Stimulated activated effector memory CD8-positive, alpha-beta T cell treated with anti-CD3 and anti-CD28 coated beads, Interleukin-12 subunit alpha, Interleukin-12 subunit beta, amount 100 ng/mL, for 72 hours (primary cell): ENCODE results near the gene IPPK.
"Not testable (repeated sequence)": the region's sequence is repeated elsewhere in the genome, so short reads cannot be mapped to it uniquely, and the experiment has no call there.

Source experiments
- ATAC-seq: fragments of 150-1000 bp; cut with Tn5 transposase; 2 replicates; pipeline ENCODE4 v1.10.0; 2021
- DNase-seq, 2 donors: peaks; one replicate each; pipeline ENCODE4 v3.0.0; 2021 to 2022; ENCODE audit warnings: low spot score in 2 of 2
- H3K27ac Mint-ChIP-seq: one replicate; pipeline ENCODE4 v1.8.0; 2022; ENCODE audit warnings: mild to moderate bottlenecking, mixed read lengths
- H3K36me3 Mint-ChIP-seq: one replicate; pipeline ENCODE4 v1.8.0; 2022; ENCODE audit warnings: mild to moderate bottlenecking, mixed read lengths
- H3K4me1 Mint-ChIP-seq: one replicate; pipeline ENCODE4 v1.8.0; 2022; ENCODE audit warnings: mixed read lengths
- H3K4me3 Mint-ChIP-seq: one replicate; pipeline ENCODE4 v1.8.0; 2022; ENCODE audit warnings: mild to moderate bottlenecking, mixed read lengths
- H3K9me3 Mint-ChIP-seq: one replicate; pipeline ENCODE4 v1.8.0; 2022; ENCODE audit warnings: mixed read lengths

The IPPK gene

DNA sequence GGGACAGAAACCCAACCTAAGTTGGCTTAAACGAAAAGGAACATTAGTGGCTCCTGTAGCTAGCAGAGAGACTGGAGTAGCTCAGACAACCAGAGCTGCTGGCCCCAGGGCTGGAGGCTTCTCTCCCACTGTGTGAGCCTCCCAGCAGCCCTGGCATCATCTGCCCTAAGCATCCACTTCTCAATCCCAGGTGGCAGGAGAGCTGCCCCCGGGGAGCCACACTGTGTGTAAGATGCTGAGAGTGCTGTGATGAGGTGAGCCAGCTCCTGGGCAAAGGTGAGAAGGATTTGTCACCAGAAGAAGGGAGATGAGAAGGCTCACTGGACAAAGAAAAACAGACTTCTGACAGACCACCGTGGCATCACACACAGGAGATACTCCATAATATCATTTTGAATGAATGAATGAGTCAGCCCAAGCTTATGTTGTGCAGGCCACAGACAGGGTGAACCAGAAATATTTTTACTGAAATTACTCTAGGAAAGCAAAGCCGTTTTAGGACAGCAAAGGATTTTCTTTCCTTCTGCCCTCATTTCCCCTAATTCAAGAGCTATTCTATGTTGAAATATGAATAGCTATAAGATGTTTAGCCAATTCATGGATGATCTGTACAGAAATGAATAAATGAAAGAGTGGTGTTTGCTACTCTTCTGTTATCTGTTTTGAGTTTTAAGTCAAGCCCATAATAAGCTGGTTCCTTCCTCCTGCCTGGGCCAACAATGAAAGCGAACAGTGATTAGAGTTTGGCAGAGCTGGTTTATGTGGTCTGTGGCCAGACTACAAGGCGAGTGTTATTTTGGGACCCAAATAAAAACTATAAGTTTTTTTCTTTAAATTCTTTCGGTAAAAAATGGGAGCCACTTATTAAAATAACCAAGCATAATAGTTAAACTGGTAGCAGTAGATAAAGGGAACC lies 76.7 kb downstream of the IPPK start:
- Mint-ChIP-seq H3K27ac (no peak overlapping the region), H3K4me3 (no peak overlapping the region)
- ATAC-seq, result peak; percentile 69

DNA sequence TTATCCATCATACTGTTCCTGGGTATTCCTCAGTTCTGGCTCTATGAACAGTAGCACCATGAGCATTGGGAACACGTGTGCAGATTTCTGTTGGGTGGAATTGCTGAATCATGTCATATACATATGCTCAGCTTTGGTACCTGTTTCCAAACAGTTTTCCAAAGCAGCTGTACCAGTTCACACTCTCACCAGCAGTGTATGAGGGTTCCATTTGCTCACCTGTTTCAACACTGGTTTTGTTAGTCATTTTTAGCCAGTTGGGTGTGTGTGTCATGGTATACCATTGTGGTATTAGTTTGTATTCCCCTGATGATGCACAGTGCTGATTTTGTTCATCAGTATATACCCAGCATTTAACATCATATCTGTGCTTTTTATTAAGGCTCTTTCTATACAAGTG lies 77.4 kb downstream of the IPPK start:
- peak; percentile 95 for ATAC-seq
- no peaks in the 10 kb centered on the region for H3K9me3 Mint-ChIP-seq
- H3K4me3 Mint-ChIP-seq, result no peak overlapping the region
- no peak overlapping the region for H3K27ac Mint-ChIP-seq
- no peak for DNase-seq
- no peaks in the 10 kb centered on the region for H3K36me3 Mint-ChIP-seq
- no peaks in the 10 kb centered on the region for H3K4me1 Mint-ChIP-seq

More for the DNA sequence above, 76.7 kb downstream of the IPPK start:
- H3K36me3 Mint-ChIP-seq, result no peaks in the 10 kb centered on the region
- no peak for DNase-seq
- H3K9me3 Mint-ChIP-seq, result no peaks in the 10 kb centered on the region
- H3K4me1 Mint-ChIP-seq, result no peaks in the 10 kb centered on the region

DNA sequence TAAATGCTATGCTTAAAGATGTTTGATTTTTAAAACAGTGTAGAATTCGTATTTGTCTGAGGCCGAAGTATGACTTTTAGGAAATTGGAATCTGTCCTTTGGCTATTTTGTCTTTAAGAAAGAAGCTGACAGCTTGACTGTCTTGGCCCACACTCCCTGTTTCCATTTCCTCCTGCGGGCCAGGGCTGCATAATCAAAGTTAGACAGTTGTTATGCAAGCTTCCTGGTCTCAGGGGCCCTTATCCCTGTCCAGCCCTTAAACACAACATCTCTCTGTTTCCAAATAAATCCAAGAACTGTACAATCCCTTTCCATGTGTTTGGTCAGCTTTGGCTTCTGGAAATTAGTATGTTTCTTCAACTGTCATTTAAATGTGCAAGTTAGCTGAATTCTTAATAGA lies 79.6 kb downstream of the IPPK start:
- no peak overlapping the region for H3K4me3 Mint-ChIP-seq
- no peaks in the 10 kb centered on the region for H3K9me3 Mint-ChIP-seq
- DNase-seq (no peak), ATAC-seq (no peak)
- H3K4me1 Mint-ChIP-seq, result no peaks in the 10 kb centered on the region
- no peak overlapping the region for H3K27ac Mint-ChIP-seq
- no peaks in the 10 kb centered on the region for H3K36me3 Mint-ChIP-seq

DNA sequence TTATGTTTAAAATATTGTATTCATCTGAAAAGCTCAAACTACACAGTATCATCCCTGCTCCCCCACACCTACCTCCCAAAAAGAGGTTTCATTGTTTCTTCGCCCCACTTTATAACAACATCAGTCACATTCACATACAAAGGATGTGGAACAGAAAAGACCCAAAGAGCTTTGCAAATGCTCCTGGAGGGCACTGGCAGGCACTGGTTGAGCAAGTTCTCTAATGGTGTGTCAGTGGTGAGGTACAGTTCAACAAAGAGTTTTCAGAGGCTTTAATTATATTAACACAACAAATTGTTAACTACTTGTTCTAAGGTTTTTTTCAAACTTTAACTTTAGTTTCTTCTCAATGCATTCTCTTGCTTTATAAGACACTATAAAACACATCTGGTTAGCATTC lies 80.0 kb downstream of the IPPK start:
- Mint-ChIP-seq H3K9me3 (no peaks in the 10 kb centered on the region), H3K4me3 (no peak overlapping the region), H3K27ac (no peak overlapping the region), H3K4me1 (no peaks in the 10 kb centered on the region), H3K36me3 (no peaks in the 10 kb centered on the region)
- ATAC-seq, result no peak
- DNase-seq, result no peak

DNA sequence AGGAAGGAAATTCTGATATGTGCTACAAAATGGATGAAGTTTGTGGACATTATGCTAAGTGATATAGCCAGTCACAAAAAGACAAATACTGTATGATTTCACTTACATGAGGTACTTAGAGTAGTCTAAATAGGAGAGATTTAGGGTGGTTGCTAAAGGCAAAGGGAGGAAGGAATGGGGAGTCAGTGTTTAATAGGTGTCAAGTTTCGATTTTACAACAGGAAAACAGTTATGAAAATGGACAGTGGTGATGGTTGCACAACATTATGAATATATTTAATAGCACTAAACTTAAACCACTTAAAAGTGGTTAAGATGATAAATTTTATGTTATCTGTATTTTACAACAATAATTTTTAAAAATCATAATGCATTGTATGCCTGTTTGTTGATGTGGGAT lies 93.8 kb downstream of the IPPK start:
- H3K27ac Mint-ChIP-seq, result no peak overlapping the region
- no peak overlapping the region for H3K4me3 Mint-ChIP-seq
- H3K36me3 Mint-ChIP-seq, result no peaks in the 10 kb centered on the region
- no peak for ATAC-seq
- H3K4me1 Mint-ChIP-seq, result no peaks in the 10 kb centered on the region
- DNase-seq, result no peak
- H3K9me3 Mint-ChIP-seq, result no peaks in the 10 kb centered on the region

DNA sequence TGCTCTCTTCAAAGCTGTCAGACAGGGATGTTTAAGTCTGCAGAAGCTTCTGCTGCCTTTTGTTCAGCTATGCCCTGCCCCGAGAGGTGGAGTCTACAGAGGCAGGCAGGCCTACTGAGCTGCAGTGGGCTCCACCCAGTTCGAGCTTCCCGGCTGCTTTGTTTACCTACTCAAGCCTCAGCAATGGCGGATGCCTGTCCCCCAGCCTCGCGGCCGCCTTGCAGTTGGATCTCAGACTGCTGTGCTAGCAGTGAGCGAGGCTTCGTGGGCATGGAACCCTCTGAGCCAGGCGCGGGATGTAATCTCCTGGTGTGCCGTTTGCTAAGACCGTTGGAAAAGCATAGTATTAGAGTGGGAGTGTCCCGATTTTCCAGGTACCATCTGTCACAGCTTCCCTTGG lies 96.3 kb downstream of the IPPK start:
- H3K9me3 Mint-ChIP-seq, H3K27ac Mint-ChIP-seq, ATAC-seq: not testable (repeated sequence)

DNA sequence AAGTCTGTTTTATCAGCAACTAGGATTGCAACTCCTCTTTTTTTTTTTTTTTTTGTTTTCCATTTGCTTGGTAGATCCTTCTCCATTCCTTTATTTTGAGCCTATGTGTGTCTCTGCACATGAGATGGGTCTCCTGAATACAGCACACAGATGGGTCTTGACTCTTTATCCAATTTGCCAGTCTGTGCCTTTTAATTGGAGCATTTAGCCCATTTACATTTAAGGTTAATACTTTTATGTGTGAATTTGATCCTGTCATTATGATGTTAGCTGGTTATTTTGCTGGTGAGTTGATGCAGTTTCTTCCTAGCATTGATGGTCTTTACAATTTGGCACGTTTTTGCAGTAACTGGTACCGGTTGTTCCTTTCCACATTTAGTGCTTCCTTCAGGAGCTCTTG lies 98.1 kb downstream of the IPPK start:
- not testable (repeated sequence) for H3K4me1 Mint-ChIP-seq, H3K27ac Mint-ChIP-seq, DNase-seq, H3K9me3 Mint-ChIP-seq, ATAC-seq, H3K36me3 Mint-ChIP-seq, H3K4me3 Mint-ChIP-seq

More for the DNA sequence above, 96.3 kb downstream of the IPPK start:
- not testable (repeated sequence) for H3K4me1 Mint-ChIP-seq, H3K36me3 Mint-ChIP-seq, DNase-seq, H3K4me3 Mint-ChIP-seq

DNA sequence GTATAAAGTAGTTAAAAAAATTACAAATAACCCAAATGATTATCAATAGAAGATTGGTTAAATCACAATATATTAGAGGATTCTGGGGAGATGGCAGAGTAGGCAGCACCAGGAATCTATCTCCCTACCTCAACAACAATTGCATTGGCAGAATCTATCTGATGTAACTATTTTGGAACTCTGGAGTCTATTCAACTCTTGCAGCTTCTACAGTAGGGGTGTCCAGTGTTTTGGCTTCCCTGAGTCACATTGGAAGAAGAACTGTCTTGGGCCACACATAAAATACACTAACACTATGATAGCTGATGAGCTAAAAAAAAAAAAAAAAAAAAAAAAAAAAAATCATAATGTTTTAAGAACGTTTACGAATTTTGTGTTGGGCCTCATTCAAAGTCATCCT lies 104.9 kb downstream of the IPPK start:
- Mint-ChIP-seq H3K36me3 (no peaks in the 10 kb centered on the region), H3K9me3 (peaks cover 6% of the 10 kb centered on the region), H3K4me1 (no peaks in the 10 kb centered on the region), H3K4me3 (no peak overlapping the region), H3K27ac (no peak overlapping the region)
- ATAC-seq, result no peak
- no peak for DNase-seq

DNA sequence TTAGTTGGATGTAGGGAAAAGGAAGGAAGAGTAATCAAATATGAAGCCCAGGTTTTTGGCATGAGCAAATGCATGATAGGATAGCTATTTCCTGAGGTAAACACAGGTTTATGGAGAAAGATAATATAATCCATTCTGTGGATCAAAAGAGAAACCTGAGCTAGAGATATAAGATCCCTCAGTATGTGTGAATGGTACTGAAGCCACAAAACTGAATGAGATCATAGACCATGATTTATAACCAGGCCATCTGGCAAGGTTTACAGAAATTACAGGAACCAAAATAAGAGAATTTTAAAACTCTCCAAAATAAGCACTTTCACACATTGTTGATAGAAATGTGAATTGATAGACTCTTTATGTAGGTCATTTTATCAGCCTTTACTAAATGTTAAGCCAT lies 105.4 kb downstream of the IPPK start:
- DNase-seq, result no peak
- no peaks in the 10 kb centered on the region for H3K4me1 Mint-ChIP-seq

More for the DNA sequence above, 105.4 kb downstream of the IPPK start:
- Mint-ChIP-seq H3K36me3 (no peaks in the 10 kb centered on the region), H3K4me3 (no peak overlapping the region), H3K9me3 (peaks cover 6% of the 10 kb centered on the region), H3K27ac (no peak overlapping the region)
- ATAC-seq, result no peak
